GM18861 (cell line): ENCODE results near the gene TMPRSS3.

Source experiments
- ATAC-seq: cut with Tn5 transposase; IDR thresholded peaks from one replicate; pipeline ENCODE4 v1.9.1; 2021; ENCODE audit not compliant: unreplicated experiment

TMPRSS3 gene

DNA sequence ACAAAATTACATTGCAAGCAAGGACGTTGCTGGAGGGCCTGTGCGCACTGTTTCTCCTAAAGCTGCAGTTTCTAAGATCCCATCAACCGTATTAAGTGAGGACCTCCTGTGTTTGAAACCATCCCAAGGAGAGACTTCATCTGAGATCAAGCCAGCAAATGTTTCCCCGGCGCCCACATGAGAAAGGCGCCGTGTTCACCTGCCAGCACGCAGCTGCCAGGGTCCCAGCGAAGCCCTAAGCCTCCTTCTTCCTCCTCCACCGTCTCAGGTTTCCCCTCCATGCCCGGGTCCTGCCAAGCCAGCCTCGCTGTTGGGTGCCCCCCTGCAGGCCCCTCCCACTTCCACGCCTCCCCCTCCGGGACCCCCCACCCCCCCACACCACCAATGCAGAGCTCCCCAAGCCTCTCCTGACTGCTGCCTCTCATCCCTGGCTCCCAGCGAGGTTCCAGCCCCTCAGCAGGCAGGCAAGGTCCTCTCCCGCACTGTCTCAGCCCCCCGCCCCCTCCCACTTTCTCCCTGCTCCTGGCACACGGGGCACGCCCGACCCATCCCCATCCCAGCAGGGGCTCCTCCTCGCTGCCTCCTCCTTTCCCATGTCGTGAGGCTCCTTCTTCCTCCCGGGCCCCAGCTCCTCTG lies 20.9 kb downstream of the TMPRSS3 start:
- no peak for ATAC-seq

DNA sequence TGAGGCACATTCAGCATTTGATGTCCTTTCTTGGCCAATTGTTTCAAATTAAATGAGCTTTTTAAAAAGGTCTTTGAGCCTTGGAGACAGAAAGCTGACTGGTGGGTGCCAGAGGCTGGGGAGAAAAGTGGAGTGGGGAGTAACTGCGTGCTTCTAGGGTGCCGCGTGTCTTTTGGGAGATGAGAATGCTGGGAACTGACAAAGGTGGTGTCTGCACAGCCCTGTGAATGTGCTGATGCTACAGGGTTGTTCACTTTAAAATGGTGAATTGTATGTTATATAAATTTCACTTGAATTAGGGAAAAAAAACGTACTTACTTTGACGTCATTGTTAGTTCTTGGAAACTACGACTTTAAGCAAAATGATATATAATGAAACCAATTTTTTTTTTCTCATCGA lies 21.4 kb downstream of the TMPRSS3 start:
- no peak for ATAC-seq

DNA sequence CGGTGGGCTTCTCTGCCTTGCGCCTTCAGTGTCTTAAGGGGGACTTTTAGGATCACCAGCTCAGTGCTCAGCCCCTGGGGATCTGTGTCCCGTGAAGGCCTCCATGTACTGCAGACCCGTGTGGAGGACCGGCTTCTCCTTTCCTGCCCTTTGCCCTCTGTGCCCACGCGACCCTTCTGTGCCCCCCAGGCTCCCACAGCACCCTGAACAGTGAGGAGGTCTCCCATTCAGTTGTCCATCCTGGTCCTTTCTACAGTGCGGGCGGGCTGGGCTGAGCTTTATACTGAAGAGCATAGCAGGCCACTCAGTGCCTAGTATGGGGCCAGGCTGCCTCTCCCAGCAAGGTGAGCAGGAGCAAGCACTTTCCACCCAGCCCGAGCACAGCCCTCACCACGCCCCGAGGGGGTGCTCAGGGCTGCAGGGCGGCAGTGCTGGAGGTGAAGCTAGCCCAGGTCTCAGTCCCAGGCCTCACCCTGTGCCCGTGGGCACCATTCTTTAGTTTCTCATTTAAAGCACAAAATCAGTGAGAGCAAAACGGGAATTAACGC lies 21.9 kb downstream of the TMPRSS3 start:
- ATAC-seq = no peak

GRCh38 chr21:42373196-42373907 lies 22.5 kb downstream of the TMPRSS3 start:
- ATAC-seq = no peak

GRCh38 chr21:42370894-42371654 lies 24.8 kb downstream of the TMPRSS3 start:
- ATAC-seq = no peak

DNA sequence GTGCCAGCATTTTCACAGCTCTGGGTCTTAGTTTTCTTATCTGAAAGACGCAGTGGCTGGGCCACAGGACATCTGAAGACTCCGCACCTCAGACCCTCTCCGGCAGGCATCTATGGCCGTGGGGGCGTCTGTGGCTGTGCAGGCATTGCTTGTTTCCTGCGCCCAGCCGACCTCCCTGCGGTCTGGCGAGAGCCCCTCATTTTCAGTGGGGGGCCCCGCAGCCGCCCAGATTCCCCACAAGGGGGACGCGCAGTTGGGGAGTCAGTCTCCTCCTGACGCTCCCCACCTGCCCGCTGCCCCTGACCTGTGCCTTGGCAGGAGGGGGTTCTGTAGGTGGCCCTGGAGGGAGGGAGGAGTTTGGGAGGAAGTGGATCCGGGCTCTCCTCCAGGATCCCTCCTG lies 26.0 kb downstream of the TMPRSS3 start:
- no peak for ATAC-seq

- no peak for ATAC-seq
These were observed 28.3 kb downstream of the TMPRSS3 start for GRCh38 chr21:42367367-42368165.

- ATAC-seq = no peak
These were observed 29.4 kb downstream of the TMPRSS3 start, which contains the start of gene TFF1 for GRCh38 chr21:42366292-42367010. TSS of gene TFF1 (minus strand) at chr21:42366535. CDS start at chr21:42366495, 40 bp downstream.

GRCh38 chr21:42365770-42366169 lies 30.1 kb downstream of the TMPRSS3 start:
- ATAC-seq = no peak

DNA sequence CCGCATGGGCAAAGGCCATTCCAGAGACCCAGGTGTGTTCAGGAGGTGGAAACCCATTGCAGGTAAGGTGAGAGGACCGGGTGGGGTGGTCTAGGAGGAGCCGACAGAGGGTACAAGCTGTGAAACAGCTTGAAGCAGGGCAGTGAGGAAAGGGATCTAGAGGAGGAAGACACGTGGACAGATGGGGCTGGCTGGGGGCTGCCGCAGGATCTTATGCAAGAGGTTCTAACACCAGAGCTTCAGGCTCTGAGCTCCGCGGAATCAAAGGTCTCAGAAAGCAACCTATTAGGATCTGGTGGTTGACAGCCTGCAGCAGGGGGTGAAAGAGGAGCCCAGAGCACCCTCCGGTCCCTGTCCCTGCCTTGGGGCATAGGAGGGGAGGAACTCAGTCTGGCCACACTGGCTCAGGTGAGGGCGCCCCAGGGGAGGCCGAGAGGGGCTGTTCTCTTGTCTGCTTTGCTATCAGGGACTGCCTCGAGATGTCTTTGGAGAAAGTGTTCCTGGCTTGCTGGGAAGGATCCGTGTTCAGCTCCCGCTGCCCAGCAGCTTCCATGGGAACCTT lies 31.5 kb downstream of the TMPRSS3 start:
- ATAC-seq = no peak

- ATAC-seq = no peak
These were observed 32.5 kb downstream of the TMPRSS3 start for GRCh38 chr21:42363312-42363711.

- ATAC-seq = no peak
These were observed 33.2 kb downstream of the TMPRSS3 start for GRCh38 chr21:42362700-42363099.

- no peak for ATAC-seq
These were observed 33.7 kb downstream of the TMPRSS3 start for GRCh38 chr21:42362198-42362597.

- ATAC-seq = no peak
These were observed 34.6 kb downstream of the TMPRSS3 start for GRCh38 chr21:42361286-42361685.

DNA sequence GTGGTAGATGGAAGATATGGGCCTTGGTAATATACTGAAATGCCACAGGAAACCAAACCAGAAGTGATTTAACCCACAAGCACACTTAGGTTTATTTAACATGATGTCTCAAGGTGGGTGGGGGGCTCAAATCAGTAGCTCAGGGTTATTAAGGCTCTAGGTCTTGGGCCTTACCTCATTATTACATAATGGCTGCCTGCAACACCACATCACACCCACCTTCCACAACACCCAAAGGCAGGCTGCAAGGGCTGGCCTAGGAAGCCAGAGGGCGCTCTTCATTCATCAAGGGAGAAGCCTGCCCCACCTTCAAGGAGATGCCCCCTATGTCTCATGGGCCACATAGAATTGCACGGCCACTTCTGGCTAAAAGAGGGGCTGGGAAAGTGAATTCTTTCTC lies 35.5 kb downstream of the TMPRSS3 start:
- no peak for ATAC-seq

DNA sequence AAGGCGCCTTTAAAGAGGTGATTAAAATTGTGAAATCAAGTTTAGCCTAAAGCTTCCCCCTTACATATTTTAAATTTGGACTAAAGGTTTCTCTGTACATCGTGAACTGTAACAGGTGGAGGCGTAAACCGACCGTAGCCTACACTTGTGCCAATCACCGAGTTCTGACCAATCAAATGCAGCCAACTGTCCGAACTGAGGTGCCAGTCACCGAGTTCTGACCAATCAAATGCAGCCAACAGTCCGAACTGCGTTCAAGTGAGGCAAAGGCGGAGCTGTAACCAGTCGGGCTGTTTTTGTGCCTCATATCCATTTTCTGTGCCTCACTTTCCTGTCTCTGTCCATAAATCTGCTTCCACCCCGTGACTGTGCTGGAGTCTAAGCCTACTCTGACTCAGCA lies 36.9 kb downstream of the TMPRSS3 start:
- no peak for ATAC-seq

DNA sequence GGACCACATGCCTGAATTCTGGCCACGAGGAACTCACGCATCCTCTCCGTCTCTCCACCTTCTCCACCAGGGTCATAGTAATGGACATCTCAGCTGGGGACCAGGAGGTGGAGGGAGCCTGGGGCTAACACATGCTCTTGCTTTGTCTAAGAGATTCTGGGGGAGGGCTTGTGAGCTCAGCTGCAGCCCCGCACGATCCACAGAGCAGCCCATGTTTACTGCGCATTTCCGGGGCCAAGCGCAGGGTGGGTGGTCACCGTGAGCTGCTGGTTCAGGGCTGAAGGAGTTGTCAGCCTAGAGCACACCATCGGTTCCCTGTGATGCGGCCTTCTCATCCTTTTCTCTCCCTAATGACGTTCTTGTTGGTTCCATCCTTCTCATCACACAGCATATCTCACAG lies 37.6 kb downstream of the TMPRSS3 start:
- no peak for ATAC-seq

GRCh38 chr21:42357307-42357706 lies 38.5 kb downstream of the TMPRSS3 start:
- ATAC-seq = no peak

DNA sequence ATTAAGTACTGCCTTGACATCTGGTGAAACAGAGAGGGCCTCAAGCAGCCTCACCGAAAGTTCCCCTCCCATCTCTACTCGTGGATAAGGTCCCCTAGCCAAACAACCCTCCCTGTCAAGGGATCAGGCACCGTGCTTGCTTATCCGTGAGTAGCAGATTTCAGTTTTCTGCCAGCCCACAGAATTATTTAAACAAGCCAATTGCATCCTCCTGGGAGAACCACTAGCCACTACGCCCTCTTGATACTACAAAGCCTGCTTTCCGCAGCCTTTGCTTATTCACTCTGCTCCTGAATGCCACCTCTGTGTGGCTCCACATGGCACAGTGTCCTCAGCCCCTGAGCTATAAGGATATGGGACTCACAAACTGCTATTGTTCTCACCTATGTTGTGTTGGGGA lies 39.2 kb downstream of the TMPRSS3 start:
- ATAC-seq = no peak

DNA sequence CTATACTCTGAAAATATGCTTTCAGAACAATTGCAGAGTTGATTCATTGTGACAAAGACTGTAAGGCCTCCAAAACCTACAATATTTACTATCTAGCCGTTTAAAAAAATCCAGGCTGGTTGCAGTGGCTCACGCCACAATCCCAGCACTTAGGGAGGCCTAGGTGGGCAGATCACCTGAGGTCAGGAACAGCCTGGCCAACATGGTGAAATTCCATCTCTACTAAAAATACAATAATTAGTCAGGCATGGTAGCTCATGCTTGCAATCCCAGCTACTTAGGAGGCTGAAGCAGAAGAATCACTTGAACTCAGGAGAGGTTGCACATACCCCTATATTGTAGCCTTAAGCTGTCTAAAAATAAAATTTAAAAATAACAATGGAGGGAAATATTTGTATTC lies 39.8 kb downstream of the TMPRSS3 start:
- no peak for ATAC-seq
